Stomach smooth muscle (tissue), 2 donors: ENCODE data around the gene GJB5.
"Not testable (repeated sequence)": the region's sequence is repeated elsewhere in the genome, so short reads cannot be mapped to it uniquely, and the experiment has no call there.

Source experiments
- H3K27ac ChIP-seq: one replicate; pipeline ENCODE4 v1.7.0; 2013; ENCODE audit warnings: mild to moderate bottlenecking, low read length, inconsistent platforms
- H3K27me3 ChIP-seq, 2 donors: one replicate each; pipeline ENCODE4 v1.7.0; 2013; ENCODE audit warnings: low read length in 2 of 2; ENCODE audit not compliant: insufficient read depth in 2 of 2, control insufficient read depth in 1 of 2
- H3K36me3 ChIP-seq, 2 donors: one replicate each; pipeline ENCODE4 v1.7.0; 2013; ENCODE audit warnings: low read length in 2 of 2; ENCODE audit not compliant: control insufficient read depth in 2 of 2, insufficient read depth in 2 of 2
- H3K4me1 ChIP-seq: one replicate; pipeline ENCODE4 v1.7.0; 2013; ENCODE audit warnings: low read length; ENCODE audit not compliant: control insufficient read depth, insufficient read depth
- H3K4me3 ChIP-seq, 2 donors: one replicate each; pipeline ENCODE4 v1.7.0; 2013; ENCODE audit warnings: low read length in 2 of 2
- H3K9ac ChIP-seq, 2 donors: one replicate each; pipeline ENCODE4 v1.7.0; 2013; ENCODE audit warnings: low read length in 2 of 2, mild to moderate bottlenecking in 1 of 2
- H3K9me3 ChIP-seq, 2 donors: one replicate each; pipeline ENCODE4 v1.7.0; 2013; ENCODE audit warnings: low read length in 2 of 2; ENCODE audit not compliant: control insufficient read depth in 2 of 2
- donor health status: healthy.
- donor health status: Pancreatic carcinoma.

The GJB5 gene

GRCh38 chr1:34759503-34760357 is 4.9 kb downstream of the GJB5 start, which contains the start of gene GJB4:
Gene GJB4 (plus strand): TSS chr1:34759740. CDS start chr1:34761255, 1,515 bp downstream.
- Histone ChIP-seq H3K27ac (no peak within 1 kb of the TSS), H3K36me3 (no peaks in the 10 kb centered on the region), H3K9ac (no peak within 1 kb of the TSS), H3K9me3 (no peaks in the 10 kb centered on the region), H3K4me1 (no peaks in the 10 kb centered on the region), H3K4me3 (no peak within 1 kb of the TSS), H3K27me3 (peaks cover 4 to 11% of the 10 kb centered on the region in 2 donors)

DNA sequence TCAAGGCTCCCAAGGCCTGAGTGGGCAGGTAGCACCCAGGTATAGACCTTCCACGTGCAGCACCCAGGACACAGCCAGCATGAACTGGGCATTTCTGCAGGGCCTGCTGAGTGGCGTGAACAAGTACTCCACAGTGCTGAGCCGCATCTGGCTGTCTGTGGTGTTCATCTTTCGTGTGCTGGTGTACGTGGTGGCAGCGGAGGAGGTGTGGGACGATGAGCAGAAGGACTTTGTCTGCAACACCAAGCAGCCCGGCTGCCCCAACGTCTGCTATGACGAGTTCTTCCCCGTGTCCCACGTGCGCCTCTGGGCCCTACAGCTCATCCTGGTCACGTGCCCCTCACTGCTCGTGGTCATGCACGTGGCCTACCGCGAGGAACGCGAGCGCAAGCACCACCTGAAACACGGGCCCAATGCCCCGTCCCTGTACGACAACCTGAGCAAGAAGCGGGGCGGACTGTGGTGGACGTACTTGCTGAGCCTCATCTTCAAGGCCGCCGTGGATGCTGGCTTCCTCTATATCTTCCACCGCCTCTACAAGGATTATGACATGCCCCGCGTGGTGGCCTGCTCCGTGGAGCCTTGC is 6.4 kb downstream of the GJB5 start:
- H3K27me3 ChIP-seq: peaks cover 0 to 9% of the 10 kb centered on the region in 2 donors

DNA sequence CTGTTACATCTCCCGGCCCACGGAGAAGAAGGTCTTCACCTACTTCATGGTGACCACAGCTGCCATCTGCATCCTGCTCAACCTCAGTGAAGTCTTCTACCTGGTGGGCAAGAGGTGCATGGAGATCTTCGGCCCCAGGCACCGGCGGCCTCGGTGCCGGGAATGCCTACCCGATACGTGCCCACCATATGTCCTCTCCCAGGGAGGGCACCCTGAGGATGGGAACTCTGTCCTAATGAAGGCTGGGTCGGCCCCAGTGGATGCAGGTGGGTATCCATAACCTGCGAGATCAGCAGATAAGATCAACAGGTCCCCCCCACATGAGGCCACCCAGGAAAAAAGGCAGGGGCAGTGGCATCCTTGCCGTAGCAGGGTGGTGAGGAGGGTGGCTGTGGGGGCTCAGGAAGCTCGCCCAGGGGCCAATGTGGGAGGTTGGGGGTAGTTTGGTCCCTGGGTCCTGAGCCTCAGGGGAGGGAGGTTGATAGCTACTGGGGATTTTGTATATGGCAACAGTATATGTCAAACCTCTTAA is 7.0 kb downstream of the GJB5 start:
- peaks cover 0 to 6% of the 10 kb centered on the region in 2 donors for H3K27me3 ChIP-seq
- no peaks in the 10 kb centered on the region for H3K4me1 ChIP-seq
- H3K36me3 ChIP-seq: no peaks in the 10 kb centered on the region
- H3K4me3 ChIP-seq: no peak overlapping the region
- H3K9ac ChIP-seq: no peak overlapping the region
- no peak overlapping the region for H3K27ac ChIP-seq
- peaks cover 0 to 5% of the 10 kb centered on the region in 2 donors for H3K9me3 ChIP-seq

More for the DNA sequence above, 6.4 kb downstream of the GJB5 start:
- Histone ChIP-seq H3K4me1 (no peaks in the 10 kb centered on the region), H3K27ac (no peak overlapping the region), H3K9me3 (peaks cover 0 to 5% of the 10 kb centered on the region in 2 donors), H3K4me3 (no peak overlapping the region), H3K9ac (no peak overlapping the region), H3K36me3 (no peaks in the 10 kb centered on the region)

GRCh38 chr1:34762474-34763141 is 7.8 kb downstream of the GJB5 start:
- Histone ChIP-seq H3K9ac (no peak overlapping the region), H3K27ac (no peak overlapping the region), H3K4me1 (no peaks in the 10 kb centered on the region), H3K9me3 (peaks cover 0 to 5% of the 10 kb centered on the region in 2 donors), H3K36me3 (no peaks in the 10 kb centered on the region), H3K27me3 (peaks cover 0 to 5% of the 10 kb centered on the region in 2 donors), H3K4me3 (no peak overlapping the region)

GRCh38 chr1:34763142-34763781 is 8.4 kb downstream of the GJB5 start:
- Histone ChIP-seq H3K27me3 (peaks cover 0 to 5% of the 10 kb centered on the region in 2 donors), H3K36me3 (no peaks in the 10 kb centered on the region), H3K4me3 (no peak overlapping the region), H3K4me1 (no peaks in the 10 kb centered on the region), H3K27ac (no peak overlapping the region), H3K9me3 (peaks cover 0 to 5% of the 10 kb centered on the region in 2 donors), H3K9ac (no peak overlapping the region)

DNA sequence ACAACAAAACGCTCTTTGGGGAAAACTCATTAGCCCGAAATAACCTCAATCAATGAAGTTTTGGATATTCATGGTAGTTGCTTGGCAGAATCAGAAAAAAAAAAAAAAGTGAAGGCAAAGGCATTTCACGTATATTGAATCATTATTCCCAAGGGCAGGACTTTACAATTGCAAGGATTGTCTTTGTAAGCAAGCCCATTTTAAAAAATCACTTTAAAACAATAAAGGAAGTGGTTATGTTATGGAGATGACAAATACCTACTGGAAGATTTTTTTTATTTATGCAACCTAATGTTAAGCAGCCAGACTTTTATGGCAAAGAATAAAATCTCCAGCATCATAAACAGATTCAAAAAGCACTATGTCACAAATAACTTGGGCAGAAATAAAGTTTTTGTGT is 14.0 kb downstream of the GJB5 start:
- Histone ChIP-seq H3K27me3 (peaks cover 0 to 9% of the 10 kb centered on the region in 2 donors), H3K36me3 (no peaks in the 10 kb centered on the region), H3K9me3 (peaks cover 0 to 5% of the 10 kb centered on the region in 2 donors), H3K4me1 (no peaks in the 10 kb centered on the region), H3K9ac (no peak overlapping the region), H3K4me3 (no peak overlapping the region), H3K27ac (no peak overlapping the region)

DNA sequence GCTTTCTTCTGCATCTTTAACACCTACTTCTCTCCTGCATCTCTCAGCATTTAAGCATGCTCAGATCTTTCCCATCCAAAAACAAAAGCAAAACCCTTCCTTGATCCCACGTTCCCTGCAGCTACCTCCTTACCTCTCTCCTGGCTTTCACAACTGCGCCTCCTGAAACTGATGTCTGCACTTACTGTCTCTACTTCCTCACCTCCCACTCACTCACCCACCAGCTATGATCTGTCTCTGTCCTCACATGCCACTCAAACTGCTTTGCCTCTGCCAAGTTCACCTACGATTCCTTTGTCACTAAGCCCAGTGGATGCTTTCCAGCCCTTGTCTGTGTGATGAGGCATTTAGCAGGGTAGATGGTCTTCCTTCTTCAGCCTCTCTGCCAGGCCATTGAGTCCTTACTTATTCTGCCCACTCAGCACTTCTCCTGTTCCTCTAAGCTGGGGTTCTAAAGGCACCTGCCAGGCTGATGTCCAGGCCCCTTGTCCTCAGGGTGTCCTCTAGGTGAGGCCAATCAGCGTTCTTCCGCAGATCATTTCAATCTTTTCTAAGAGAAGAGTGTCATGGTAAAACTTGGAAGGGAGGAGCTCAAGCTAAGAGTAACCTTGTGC is 16.2 kb downstream of the GJB5 start:
- Histone ChIP-seq H3K9ac (no peak overlapping the region), H3K36me3 (no peaks in the 10 kb centered on the region), H3K9me3 (no peaks in the 10 kb centered on the region), H3K27me3 (peaks cover 0 to 18% of the 10 kb centered on the region in 2 donors), H3K4me3 (no peak overlapping the region), H3K4me1 (no peaks in the 10 kb centered on the region), H3K27ac (no peak overlapping the region)

DNA sequence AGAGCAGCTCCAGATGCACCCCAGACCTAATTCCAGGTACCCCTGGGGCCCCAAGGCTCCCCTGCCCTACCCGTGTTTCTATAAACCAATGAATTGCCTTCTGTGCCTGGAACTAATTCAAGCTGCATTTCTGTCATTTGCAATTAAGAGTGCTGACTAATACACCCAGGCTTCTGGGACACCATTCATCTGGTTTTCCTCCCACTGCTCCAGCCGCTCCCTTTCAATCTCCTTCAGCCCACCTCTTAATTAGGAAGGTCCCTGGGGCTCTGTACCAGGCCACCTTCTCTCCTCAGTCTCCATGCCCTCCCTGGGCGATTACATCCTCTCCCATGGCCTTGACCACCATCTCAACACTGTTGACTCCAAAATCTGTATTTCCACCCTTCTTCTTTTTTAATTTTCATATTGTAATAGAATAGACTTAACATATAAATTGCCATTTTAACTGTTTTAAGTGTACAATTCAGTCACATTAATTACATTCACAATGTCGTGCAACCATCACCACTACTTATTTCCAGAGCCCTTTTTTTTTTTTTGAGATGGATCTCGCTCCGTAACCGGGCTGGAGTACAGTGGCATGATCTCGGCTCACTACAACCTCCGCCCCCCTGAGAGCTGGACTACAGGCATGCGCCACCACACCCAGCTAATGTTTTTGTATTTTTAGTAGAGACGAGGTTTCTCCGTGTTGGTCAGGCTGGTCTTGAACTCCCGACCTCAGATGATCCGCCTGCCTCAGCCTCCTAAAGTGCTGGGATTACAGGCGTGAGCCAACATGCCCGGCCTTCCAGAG is 16.9 kb downstream of the GJB5 start:
- Histone ChIP-seq H3K27ac (no peak overlapping the region), H3K9ac (no peak overlapping the region), H3K9me3 (no peaks in the 10 kb centered on the region), H3K4me1 (no peaks in the 10 kb centered on the region), H3K27me3 (peaks cover 4 to 19% of the 10 kb centered on the region in 2 donors), H3K36me3 (no peaks in the 10 kb centered on the region), H3K4me3 (no peak overlapping the region)

- H3K27ac ChIP-seq, H3K9ac ChIP-seq, H3K4me3 ChIP-seq, H3K36me3 ChIP-seq, H3K4me1 ChIP-seq, H3K9me3 ChIP-seq: not testable (repeated sequence)
- peaks cover 12 to 25% of the 10 kb centered on the region in 2 donors for H3K27me3 ChIP-seq
These were observed 18.3 kb downstream of the GJB5 start for GRCh38 chr1:34773114-34773513.
